G401.6 (cell line): ENCODE measurements around the gene PIM2.

ENCODE experiments used
- FAIRE-seq: peaks from 2 replicates; lab custom pipeline; 2012; peaks lifted over from hg19 to GRCh38; lab: Jason Lieb, UNC

PIM2 gene

GRCh38 chrX:48918643-48919340, at the start of gene PIM2:
TSS of gene PIM2 (minus strand) at chrX:48919024. CDS start at chrX:48918834, 190 bp downstream.
- FAIRE-seq = peak; percentile 100

- FAIRE-seq = no peak
Measured at GRCh38 chrX:48968377-48968776, 49.6 kb upstream of the PIM2 start.

DNA sequence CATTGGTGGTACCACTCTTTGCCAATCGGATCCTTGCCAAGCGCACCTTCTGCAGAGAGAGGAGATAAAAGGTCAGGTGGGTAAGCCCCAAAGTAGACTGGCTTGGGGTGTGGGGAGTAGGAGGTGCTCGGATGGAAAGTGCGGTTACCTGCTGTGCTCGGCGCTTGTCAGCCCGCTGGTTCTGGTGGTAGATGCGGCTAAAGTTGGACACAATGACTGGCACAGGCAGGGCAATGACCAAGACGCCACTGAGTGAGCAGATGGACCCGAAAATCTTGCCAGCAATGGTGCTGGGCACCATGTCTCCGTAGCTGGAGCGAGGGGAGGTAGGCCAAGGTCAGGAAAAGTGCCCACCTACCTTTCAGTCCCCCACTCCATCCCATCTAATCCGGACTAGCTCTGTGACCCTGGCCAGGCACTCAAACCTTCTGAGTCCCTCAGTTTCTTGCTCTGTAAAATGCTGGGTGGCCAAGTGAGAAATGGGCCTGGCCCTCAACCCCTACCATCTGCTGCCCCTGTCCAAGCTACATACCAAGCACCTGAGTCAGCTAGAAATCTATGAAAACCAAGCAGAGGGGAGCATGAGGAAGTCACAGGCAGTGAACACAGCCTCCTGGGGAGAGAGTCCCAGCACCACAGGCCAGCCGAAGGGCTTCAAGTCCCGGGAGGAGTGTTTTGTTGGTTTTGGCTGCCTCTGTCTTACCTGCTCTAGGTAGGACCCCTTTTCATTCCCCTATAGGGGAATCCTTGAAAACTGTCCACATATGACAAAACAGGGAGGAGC, 48.2 kb upstream of the PIM2 start:
- FAIRE-seq = no peak

GRCh38 chrX:48965959-48966358, 47.1 kb upstream of the PIM2 start:
- no peak for FAIRE-seq

DNA sequence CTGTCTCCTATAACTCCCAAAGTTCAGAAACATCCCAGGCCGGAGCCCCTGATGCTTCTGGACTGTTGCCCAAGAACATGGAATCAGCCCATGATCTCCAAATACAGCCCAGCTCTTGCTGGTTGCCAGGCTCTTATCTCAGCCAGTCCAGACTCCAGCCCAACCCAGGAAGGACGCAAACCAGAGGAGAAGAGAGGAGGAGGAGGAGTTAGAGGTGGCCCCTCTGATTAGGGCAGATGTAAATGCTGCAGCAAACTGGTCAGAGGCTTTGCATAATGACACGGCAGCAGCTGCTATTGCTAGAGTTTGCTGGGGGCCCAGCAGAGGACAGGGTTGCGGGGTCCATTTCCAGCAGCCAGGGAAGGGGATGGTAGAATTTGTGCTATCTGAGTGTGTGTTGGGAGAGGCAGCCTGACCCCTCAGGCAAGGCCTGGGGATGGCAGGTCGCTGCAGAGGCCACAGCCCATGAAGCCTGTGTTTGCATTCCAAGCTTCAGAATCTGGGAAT, 42.8 kb upstream of the PIM2 start:
- FAIRE-seq = no peak

DNA sequence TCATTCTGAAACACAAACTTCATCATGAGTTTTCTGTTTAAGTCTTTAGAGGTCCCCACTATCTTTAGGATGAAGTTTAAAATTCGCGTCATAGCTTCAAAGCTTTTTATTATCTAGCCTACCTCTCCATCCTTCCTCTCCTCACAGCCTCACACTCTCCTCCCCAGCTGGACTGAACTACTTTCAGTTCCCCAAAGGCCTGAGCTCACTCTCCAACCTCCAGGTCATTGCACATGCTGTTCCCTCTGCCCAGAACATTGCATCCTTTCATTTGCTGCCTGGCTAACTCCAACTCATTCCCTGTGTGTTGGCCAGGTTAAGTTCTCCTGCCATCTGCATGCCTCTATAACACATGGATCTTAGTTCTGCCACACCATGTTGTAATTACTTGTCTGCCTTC, 41.5 kb upstream of the PIM2 start:
- no peak for FAIRE-seq

DNA sequence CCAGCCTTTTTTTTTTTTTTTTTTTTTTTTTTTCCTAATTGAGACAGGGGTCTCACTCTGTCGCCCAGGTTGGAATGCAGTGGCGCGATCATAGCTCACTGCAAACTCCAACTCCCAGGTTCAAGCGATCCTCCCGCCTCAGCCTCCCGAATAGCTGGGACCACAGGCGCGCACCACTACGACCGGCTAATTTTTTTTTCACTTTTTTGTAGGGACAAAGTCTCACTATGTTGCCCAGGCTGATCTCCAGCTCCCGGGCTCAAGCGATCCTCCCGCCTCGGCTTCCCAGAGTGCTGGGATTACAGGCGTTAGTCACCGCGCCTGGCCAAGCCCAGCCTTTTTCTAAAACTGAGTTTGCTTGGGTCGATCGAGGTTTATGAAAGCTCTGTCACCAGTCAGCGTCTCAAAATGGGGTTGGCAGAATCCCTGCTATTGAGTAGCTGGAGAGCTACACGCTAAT, 39.8 kb upstream of the PIM2 start:
- no peak for FAIRE-seq

GRCh38 chrX:48957827-48958634, 39.2 kb upstream of the PIM2 start:
- peak; percentile 100 for FAIRE-seq

- FAIRE-seq = no peak
Measured at GRCh38 chrX:48957477-48957826, 38.6 kb upstream of the PIM2 start, which contains the start of gene OTUD5. TSS of gene OTUD5 (minus strand) at chrX:48957607. CDS start at chrX:48957570, 37 bp downstream.

DNA sequence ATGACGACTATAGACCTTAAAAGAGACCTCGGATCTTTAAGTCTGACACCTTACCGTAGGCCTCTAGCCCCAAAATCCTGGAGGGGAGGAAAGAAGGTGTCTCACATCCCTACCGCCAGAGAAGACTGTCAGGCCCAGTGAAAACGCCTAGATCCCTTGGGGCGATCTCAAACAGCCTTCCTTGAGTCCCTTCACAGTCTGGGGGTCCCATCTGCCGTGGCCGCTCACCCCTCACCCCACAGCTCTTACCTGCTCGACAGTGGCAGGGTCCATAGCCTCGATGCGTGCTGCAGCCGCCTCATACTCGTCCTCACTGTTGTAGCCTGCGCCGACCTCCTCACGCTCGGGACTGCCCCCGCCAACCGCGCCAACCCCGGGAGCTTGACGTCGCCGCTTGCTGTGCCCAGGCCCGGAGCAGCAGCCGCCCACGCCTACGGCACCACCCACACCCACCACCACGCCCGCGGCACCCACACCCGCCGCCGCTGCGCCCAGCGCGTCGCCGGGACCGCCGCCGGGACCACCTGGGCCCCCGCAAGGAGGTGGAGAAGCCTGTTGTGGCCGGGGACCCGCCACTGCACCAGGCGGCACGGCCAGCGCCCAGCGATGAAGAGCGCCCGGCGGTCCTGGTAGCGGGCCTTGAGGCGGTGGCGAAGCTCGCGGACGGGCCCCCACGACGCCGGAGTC, 38.0 kb upstream of the PIM2 start:
- FAIRE-seq = no peak

GRCh38 chrX:48948589-48948988, 29.8 kb upstream of the PIM2 start:
- no peak for FAIRE-seq

DNA sequence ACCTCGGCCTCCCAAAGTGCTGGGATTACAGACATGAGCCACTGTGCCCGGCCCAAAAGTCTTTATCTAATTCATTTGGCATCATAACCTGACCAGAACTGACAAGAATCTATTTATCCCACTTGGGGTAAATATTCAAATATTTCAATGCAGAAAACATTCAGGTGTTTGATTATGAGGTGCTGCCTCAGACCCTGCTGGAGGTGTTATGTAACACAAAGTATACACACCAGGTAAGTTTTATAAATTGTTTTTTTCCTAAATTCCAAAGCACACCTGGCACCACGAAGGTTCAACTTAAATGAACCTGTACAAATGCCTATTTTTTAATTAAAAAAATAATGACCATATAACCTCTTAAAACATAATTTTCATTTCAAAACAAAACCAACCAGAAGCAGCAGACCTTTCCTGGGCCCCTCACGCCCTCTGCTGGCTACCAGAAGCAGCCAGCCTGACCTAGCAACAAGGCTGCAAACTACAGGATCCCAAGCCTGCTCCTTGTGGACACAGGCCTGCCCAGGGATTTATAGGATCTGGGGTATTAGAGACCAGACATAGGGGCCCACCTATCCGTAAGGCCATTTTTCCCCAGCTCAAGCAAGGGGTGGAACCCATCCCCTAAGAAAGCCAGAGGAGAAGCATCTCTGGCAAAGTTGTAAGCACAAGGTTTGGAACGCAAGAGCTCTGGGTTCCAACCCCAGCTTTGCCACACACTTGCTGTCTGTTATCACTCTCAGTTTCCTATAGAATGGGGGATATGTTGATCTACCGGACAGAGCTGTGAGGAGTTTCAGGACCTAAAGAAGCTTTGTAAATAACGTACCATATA, 26.9 kb upstream of the PIM2 start:
- FAIRE-seq = peak; percentile 95

DNA sequence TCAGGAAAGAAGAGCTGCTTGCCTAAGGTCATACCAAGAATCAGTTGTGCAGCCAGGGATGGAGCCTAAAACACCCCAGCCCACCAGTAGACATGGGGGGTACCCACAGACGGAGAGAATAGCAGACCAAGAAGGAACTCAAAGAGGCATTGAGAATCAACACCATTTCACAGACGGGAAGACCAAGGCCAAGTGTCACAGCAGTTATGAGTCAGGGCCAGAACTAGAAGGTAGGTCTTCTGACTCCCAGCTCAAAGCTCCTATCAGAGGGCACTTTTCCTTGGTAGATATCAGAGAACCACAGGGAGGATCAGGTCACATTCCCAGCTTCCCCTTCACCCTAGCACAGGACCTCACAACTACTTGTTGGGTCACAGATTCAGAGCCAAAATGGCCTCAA, 24.1 kb upstream of the PIM2 start:
- FAIRE-seq = no peak

- no peak for FAIRE-seq
Measured at GRCh38 chrX:48940404-48940955, 21.7 kb upstream of the PIM2 start.

GRCh38 chrX:48939524-48940228, 20.9 kb upstream of the PIM2 start:
- no peak for FAIRE-seq

- no peak for FAIRE-seq
Measured at GRCh38 chrX:48938721-48939425, 20.0 kb upstream of the PIM2 start.

GRCh38 chrX:48937054-48937907, 18.5 kb upstream of the PIM2 start:
- FAIRE-seq = no peak

GRCh38 chrX:48936429-48937053, 17.7 kb upstream of the PIM2 start:
- FAIRE-seq = no peak
